NCI-H1436 treated with DMSO at 0.1 percent for 48 hours (cell line): Measurements from ENCODE around the gene ARFGAP1.

ENCODE experiments used
- DNase-seq: peaks from one replicate; lab custom pipeline; 2025; lab: John Stamatoyannopoulos, UW

ARFGAP1 gene

GRCh38 chr20:63260521-63260920 lies 12.1 kb upstream of the ARFGAP1 start:
- no peak for DNase-seq

DNA sequence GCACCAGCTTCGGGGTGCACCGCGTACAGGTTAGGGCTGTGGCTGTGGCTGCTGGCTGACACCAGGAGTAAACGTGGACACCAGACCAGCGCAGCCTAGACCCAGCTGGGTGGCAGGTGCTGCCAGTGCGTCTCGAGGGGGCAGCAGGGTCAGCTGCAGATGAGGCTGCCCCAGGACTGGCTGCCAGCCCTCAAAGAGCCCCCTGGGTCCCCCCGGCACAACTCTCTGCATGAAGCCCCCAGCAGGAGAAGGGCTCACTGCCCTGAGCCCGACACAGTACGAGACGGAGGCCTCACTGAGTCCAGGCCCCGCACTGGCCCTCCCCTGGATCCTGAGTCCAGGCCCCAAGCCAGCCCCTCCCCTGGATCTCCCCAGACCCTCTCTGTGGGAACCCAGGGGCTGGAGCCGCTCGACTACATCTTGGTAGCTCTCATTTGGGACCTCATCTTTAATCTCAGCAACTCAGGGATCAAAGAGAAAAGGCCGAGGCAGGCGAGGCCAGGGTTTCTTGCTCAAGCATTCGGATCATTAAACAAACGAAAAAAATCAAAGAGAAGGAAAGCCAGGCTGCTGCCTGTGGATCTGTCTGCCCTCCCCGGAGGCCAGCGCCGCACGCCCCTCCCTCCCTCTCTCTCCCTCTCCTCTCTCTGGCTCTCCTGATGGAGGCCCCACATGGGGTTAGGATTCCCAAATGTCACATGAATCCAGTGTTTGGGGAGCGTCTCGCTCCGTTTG lies 11.4 kb upstream of the ARFGAP1 start:
- DNase-seq = no peak

DNA sequence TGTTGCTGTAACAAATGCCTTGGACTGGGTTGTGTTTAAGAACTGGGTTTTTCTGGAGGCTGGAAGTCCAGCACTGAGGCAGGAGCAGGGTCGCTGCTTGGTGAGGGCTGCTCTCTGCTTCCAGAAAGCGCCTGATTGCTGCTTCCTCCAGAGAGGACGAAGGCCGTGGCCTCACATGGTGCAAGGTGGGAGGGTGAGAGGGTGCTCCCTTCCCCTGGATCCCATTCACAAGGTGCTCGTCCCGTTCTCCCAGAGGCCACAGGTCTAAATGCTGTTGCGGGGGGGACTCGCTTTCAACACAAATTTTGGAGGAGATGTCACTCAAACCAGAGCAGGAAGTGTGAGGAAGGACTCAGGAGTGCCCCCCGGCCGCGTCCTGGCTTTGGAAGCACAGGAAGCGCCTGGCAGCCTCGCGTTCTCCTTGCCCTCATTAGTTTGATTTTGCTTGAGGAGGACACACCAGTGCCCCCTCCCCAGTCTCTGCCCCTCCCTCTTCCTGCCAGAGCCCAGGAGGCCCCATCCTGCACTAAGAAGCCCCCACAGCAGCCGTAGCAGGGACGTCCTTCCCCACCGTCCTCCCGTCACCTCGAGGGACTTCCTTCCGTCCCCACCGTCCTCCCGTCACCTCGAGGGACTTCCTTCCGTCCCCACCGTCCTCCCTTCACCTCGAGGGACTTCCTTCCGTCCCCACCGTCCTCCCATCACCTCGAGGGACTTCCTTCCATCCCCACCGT lies 10.7 kb upstream of the ARFGAP1 start:
- DNase-seq = no peak

GRCh38 chr20:63262836-63263235 lies 9.8 kb upstream of the ARFGAP1 start:
- DNase-seq = no peak

- no peak for DNase-seq
Measured at GRCh38 chr20:63264000-63264399, 8.6 kb upstream of the ARFGAP1 start.

DNA sequence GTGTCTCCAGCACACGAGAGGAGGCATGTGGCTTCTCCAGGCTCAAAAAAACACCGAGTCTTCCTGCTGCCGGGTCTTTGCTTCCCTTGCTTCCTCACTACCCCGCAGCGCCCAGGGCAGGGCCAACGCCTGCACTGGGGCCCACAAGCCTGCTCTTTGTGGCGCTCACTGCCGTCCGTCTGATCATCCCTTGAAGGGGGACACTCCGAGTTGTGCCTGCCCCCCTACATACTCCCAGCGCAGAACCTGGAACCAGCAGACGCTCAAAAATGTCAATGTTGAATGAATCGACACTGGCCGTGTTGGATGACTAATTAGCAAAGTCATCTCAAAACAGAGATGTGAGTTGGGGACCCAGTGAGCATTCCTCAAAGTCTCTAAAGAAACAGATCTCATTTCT lies 8.1 kb upstream of the ARFGAP1 start:
- DNase-seq = no peak

DNA sequence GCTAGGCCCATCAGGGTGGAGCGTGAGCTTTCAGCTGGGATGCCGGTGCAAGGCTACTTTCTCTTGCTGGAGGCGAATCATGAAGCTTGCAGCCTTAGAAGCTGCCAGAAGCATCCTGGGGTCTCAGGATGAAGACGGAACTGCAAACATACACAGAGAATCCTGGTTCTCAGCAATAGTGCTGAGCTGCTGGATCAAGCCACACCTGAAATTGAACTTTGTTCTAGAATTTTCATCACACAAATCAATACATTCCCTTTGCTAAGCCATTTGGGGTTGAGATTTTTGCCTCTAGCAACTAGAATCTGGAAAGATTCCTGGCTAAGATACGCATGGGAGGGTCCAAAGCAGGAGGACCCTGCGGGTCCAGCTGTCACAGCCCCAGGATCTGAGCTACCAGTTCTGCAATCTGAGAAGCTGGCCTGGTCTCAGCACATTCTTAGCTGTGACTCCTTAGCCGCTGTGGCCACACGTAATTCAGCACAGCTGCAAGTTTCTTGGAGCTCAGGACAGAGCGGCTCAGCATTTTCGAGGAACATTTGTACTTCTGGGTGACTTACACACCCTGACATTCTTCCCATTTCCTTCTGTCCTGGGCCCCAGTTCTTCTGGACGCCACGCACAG lies 6.6 kb upstream of the ARFGAP1 start:
- no peak for DNase-seq

GRCh38 chr20:63267691-63268090 lies 4.9 kb upstream of the ARFGAP1 start:
- no peak for DNase-seq

DNA sequence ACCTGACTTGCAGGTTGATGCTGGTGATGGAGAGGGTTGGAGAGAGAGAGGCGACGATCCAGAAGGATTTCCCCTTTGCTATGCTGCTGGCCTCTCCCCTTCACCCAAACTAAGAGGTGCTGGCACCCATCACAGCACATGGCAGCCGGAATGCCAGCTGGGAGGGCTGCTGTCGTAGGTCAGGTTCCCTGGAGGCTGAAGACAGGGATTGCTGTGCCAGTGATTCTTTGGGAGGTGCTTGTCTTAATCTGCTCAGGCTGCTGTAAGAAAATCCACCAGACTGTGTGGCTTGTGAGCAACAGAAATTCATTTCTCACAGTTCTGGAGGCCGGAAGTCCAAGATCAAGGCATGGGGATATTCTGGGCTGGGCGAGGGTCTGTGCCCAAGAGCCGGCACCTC lies 4.4 kb upstream of the ARFGAP1 start:
- DNase-seq = no peak

DNA sequence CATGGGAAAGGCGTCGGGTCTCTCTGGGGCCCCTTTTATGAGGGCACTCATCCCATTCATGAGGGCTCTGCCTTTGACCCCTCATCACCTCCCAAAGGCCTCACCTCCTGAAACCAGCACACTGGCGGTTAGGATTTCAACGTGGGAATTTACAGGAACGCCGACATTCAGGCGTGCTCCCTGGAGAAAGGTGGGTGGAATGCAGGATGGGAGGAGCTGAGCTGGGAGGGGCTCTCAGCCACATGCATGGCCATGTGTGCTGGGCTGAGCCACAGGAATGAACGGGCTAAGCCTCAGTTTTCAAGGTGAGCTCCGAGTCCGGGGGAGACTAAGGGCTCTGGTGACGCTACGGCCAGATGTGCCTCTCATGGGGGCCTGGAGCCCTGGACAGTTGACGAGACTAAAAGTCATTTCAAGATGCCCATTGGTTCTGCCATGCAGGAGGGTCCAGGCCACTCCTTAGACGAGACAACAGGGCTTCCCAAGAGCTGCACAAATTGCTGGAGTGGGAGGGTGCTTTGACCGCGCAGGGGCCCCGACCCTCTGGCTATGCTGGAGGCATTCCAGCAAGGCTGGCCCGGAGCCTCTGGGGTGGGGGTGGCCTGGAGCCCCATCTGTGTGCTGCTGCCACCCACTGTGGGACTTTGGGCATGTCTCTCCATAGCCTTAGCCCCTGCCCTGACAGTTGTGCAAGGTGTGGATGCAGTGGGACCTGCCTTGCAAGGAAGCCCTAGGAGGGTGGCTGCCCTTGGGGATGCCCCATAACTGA lies 3.8 kb upstream of the ARFGAP1 start:
- no peak for DNase-seq

DNA sequence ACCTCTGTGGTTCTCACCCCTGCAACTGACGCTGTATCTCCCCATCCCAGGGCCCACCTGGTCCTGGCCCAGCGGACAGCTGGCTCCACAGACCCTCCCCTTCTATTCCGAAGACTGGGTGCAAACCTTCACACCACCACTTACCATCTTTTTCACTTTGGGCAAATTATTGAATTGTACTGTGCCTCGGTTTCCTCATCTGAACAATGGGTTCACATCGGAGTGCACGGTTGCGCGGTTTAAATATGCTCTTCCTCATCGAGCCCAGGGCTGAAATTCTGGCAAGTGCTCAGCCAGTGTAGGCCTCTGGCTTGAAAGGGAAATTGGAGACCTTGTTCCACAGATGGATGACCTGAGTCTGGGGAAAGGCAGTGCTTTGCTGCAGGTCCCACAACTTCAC lies 2.9 kb upstream of the ARFGAP1 start:
- no peak for DNase-seq

DNA sequence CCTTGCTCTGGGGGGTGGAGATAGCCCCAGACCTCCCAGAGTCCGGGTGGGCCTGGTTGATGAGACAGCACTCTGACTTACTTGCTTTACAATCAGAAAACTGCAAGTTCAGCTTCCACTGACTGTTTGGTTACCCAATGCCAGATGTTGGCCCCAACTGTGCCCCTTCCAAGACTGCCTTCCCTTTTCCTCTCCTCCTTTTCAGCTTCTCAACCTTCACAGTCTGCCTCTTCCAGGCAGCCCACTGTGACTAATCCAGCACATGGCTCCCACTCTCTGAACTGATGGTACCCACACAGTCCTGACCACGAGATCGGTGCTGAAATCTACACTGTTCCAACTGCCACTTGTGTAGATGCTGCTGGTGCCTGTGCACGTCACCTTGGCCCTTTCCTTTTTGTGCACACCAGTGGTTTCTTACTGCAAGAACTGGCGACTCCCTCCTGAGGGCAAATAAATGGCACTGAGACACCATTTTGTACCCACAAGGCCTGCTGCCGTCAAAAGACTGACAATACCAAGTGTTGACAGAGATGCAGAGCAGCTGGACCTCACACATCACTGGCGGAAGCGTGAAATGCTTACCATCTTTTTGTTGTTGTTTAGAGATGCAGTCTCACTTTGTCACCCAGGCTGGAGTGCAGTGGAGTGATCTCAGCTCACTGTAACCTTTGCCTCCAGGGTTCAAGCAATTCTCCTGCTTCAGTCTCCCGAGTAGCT lies 1.8 kb upstream of the ARFGAP1 start:
- no peak for DNase-seq

DNA sequence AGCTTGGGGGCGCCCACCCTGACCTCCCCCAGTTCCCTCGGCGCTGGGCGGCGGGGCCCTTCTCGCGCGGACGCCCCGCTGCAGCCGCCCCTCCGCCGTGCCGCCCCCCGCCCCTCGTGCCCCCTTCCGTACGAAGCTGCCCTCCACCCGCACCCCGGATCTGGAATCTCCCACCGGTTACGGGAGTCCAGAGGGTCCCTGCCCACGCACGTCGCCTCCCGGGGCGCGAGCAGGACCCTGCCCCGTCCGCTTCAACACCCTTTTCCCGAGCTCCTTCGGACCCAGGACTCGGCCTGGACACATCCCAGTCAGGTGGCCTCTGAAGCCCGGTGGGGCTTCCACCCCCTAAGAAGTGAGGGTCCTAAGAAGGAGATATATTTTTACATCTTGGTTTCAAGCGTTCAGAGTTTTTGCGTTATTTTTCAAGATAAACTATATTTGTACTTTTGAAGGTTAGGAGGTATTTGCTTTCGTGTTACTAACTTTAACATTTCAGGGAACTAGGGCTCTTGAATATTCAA lies 506 bp downstream of the ARFGAP1 start:
- no peak for DNase-seq

- no peak for DNase-seq
Measured at GRCh38 chr20:63273635-63274380, 1.2 kb downstream of the ARFGAP1 start.

- DNase-seq = no peak
Measured at GRCh38 chr20:63274381-63275228, 2.0 kb downstream of the ARFGAP1 start.

DNA sequence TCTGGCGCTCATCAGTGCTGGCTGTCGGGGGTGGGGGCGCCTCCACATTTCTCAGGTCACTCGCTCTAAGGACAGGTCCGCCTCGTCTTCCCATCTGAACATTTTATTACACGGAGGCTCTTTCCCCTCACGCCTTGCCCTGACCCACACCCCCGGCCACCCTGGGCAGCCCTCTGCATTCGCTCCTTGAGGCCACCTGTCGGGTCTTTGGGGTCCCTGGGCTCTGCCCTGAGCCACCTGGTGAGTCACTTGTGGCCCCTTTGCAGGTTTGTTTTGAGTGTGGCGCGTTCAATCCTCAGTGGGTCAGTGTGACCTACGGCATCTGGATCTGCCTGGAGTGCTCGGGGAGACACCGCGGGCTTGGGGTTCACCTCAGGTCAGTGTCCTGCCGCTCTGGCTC lies 3.2 kb downstream of the ARFGAP1 start:
- DNase-seq = no peak

DNA sequence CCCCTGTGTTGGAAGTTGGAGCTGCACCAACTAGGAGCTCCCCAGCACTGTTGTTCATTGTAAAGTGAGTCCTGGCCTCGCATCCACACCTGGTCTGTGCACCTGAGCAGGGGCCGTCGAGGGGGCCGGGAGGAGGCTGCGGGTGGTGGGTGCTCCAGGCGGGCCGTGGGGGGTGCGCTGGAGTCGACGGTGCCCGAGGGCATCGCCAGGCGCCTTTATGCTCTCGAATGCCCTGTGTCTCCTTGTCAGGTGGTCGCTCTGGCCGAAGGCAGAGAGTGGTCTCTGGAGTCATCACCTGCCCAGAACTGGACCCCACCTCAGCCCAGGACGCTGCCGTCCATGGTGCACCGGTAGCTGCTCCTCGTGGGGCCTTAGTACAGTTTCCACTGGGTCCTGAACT lies 4.3 kb downstream of the ARFGAP1 start:
- DNase-seq = no peak

DNA sequence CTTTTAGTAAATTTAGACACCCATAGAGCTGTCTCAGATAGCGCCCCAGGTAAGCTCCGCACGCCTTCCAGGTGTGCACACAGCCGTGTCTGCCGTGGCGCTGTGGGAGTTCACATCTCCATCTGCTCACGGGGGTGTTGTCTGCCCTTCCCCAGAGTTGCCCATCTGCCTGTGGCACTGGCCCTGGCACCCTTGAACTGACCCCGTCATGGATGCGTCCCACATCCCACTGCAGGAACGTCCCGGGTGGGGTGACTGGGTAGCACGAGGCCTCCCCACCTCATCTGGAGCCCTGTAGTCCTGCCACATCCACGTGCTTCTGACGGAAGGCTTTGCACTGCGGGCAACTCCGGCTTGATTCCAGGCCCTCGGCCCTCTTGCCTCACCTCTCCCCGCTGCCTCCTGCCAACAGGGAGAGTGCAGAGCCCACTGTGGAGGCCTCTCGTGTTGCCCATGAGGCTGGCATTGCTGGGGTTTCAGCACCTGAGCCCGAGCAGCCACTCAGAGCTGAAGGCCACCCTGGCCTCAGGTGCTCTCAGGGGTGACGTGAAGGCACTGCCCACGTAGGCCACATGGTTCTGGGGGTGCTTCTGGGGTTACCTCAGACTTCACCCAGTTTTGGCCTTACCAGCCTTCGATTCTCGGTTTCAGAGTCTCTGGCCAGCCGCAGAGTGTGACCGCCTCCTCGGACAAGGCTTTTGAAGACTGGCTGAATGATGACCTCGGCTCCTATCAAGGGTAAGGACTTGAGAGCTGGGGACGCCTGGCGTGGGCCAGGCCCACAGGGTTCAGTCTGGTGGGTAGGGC lies 5.1 kb downstream of the ARFGAP1 start:
- no peak for DNase-seq

DNA sequence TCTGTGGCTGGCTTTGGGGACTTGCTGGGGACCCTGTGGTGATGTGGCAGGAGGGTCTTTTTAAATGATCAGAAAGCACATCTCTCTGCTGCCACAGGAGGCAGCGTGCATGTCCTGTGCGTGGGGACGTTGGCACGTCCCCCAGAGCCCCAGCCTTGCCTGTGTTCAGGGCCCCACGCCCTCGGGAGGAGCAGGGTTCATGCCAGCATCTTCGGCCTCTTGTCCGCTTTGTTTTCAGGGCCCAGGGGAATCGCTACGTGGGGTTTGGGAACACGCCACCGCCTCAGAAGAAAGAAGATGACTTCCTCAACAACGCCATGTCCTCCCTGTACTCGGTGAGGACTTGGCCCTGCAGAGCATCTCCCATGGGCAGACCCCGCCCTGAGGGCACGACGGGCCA lies 6.0 kb downstream of the ARFGAP1 start:
- DNase-seq = no peak
